Lower leg skin (tissue), 3 donors: ENCODE data around the gene CIART.

Source experiments
- CTCF ChIP-seq, 3 donors: fragments of 450-650 bp; IDR thresholded peaks; one replicate each; pipeline ENCODE4 v1.5.1; 2016; ENCODE audit warnings: antibody characterized with exemption in 3 of 3, mild to moderate bottlenecking in 3 of 3, moderate library complexity in 2 of 3
- POLR2A ChIP-seq, 2 donors: fragments of 450-650 bp; IDR thresholded peaks; one replicate each; pipeline ENCODE4 v1.6.1; 2016 to 2017; ENCODE audit warnings: antibody characterized with exemption in 2 of 2, mild to moderate bottlenecking in 1 of 2, moderate library complexity in 1 of 2

GRCh38 chr1:150311762-150312161 lies 29.4 kb downstream of the CIART start:
- TF ChIP-seq CTCF (IDR thresholded peaks at IDR 0.05) (no peak), POLR2A (IDR thresholded peaks at IDR 0.05) (no peak)
